CD8-positive, alpha-beta memory T cell (primary cell): ENCODE measurements around the gene KLC3. TPM values are rescaled to one million over a fixed set of nuclear protein-coding genes. Genes with fewer than 3 reads are reported as not detected.

Experiments
- CTCF ChIA-PET: fragments of 350-600 bp; sonication (Branson Sonifier 250); formaldehyde crosslinking; loops from one replicate; lab custom pipeline; 2021; ENCODE audit warnings: antibody characterized with exemption; lab: Charles Lee
- POLR2A ChIA-PET: fragments of 350-600 bp; sonication (Branson Sonifier 250); formaldehyde crosslinking; loops from one replicate; lab custom pipeline; 2021; ENCODE audit warnings: antibody characterized with exemption; lab: Charles Lee
- DNase-seq, 5 donors: peaks; one replicate each; pipeline versions ENCODE4 v3.0.0 to v3.0.0-alpha.2; 2020 to 2022; ENCODE audit warnings: mixed read lengths in 1 of 5
- H3K27ac ChIP-seq: one replicate; pipeline ENCODE4 v1.7.0; 2013; ENCODE audit warnings: low read depth, mild to moderate bottlenecking, low read length, moderate library complexity
- H3K27me3 ChIP-seq: 2 replicates; pipeline ENCODE4 v1.7.0; 2013; ENCODE audit warnings: low read length, mild to moderate bottlenecking; ENCODE audit not compliant: insufficient read depth, poor library complexity, severe bottlenecking
- H3K36me3 ChIP-seq: 2 replicates; pipeline ENCODE4 v1.7.0; 2013; ENCODE audit warnings: mild to moderate bottlenecking, low read length, moderate library complexity; ENCODE audit not compliant: insufficient read depth
- H3K4me1 ChIP-seq: 2 replicates; pipeline ENCODE4 v1.7.0; 2013; ENCODE audit warnings: mild to moderate bottlenecking, low read length, moderate library complexity; ENCODE audit not compliant: insufficient read depth
- H3K4me3 ChIP-seq: 2 replicates; pipeline ENCODE4 v1.7.0; 2013; ENCODE audit warnings: mild to moderate bottlenecking, low read length
- H3K9me3 ChIP-seq: 2 replicates; pipeline ENCODE4 v1.7.0; 2013; ENCODE audit warnings: mild to moderate bottlenecking, low read length
- H3K27ac Mint-ChIP-seq, 8 donors: one replicate each; pipeline ENCODE4 v1.8.0; 2020 to 2021; ENCODE audit warnings: mixed read lengths in 8 of 8, mild to moderate bottlenecking in 6 of 8, inconsistent platforms in 3 of 8, moderate library complexity in 3 of 8
- H3K27me3 Mint-ChIP-seq, 2 donors: one replicate each; pipeline ENCODE4 v1.8.0; 2020 to 2021; ENCODE audit warnings: mixed read lengths in 2 of 2, mild to moderate bottlenecking in 1 of 2, moderate library complexity in 1 of 2
- H3K36me3 Mint-ChIP-seq, 3 donors: one replicate each; pipeline ENCODE4 v1.8.0; 2020 to 2021; ENCODE audit warnings: mixed read lengths in 3 of 3, inconsistent platforms in 1 of 3, mild to moderate bottlenecking in 1 of 3
- H3K4me1 Mint-ChIP-seq, 3 donors: one replicate each; pipeline ENCODE4 v1.8.0; 2020 to 2021; ENCODE audit warnings: mixed read lengths in 3 of 3, inconsistent platforms in 1 of 3, mild to moderate bottlenecking in 1 of 3
- H3K4me3 Mint-ChIP-seq, 7 donors: one replicate each; pipeline ENCODE4 v1.8.0; 2020 to 2021; ENCODE audit warnings: mixed read lengths in 7 of 7, mild to moderate bottlenecking in 6 of 7, moderate library complexity in 4 of 7, inconsistent platforms in 2 of 7
- H3K9me3 Mint-ChIP-seq, 5 donors: one replicate each; pipeline ENCODE4 v1.8.0; 2020 to 2022; ENCODE audit warnings: mixed read lengths in 5 of 5, mild to moderate bottlenecking in 3 of 5, moderate library complexity in 2 of 5, inconsistent platforms in 1 of 5
- polyA plus RNA-seq: library from polyadenylated mRNA; unstranded; fragments of 300-500 nt; fragmentation: Illumina TruSeq; gene quantifications from one replicate; pipeline ENCODE4 v1.2.3, GENCODE V29; 2021
- total RNA-seq, 2 experiments: library from RNA; stranded (reverse); gene quantifications; one replicate each; pipeline ENCODE4 v1.2.3, GENCODE V29; 2021

Gene KLC3
- total and polyA plus RNA-seq, 3 experiments from 2014 or later, result not detected

GRCh38 chr19:45358213-45358792, 17.8 kb downstream of the KLC3 start:
- Histone ChIP-seq H3K36me3 (no peaks in the 10 kb centered on the region), H3K4me1 (no peaks in the 10 kb centered on the region), H3K4me3 (no peak overlapping the region), H3K9me3 (no peaks in the 10 kb centered on the region), H3K27ac (no peak overlapping the region), H3K27me3 (no peaks in the 10 kb centered on the region)
- Mint-ChIP-seq H3K27me3 (no peaks in the 10 kb centered on the region), H3K36me3 (peaks cover 4 to 65% (median 9%) of the 10 kb centered on the region in 3 donors), H3K4me1 (peaks cover 0 to 6% (median 0%) of the 10 kb centered on the region in 3 donors), H3K9me3 (no peaks in the 10 kb centered on the region), H3K4me3 (no peak overlapping the region), H3K27ac (no peak overlapping the region)
- DNase-seq, result no peak
- ChIA-PET POLR2A (no interaction called here), CTCF (no interaction called here)

DNA sequence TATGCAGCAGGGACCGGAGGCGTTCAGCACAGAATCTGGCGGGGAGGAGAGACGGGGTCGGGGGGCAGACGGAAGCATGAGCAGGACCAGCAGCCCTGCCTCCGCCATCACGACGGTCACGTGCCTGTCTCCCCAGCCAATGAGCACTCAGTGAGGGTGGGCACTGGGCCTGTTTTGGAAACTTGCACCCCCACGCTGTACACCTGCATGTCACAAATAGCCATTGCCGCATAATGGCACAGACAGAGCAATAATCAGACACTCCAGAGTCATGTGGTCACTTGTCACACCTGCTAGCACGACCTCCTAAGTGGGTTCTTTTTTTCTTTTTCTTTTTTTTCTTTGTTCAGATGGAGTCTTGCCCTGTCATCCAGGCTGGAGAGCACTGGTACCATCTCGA, 21.1 kb downstream of the KLC3 start:
- ChIA-PET POLR2A (no interaction called here), CTCF (no interaction called here)
- no peaks in the 10 kb centered on the region for H3K27me3 Mint-ChIP-seq
- H3K36me3 Mint-ChIP-seq, result peaks cover 4 to 48% (median 6%) of the 10 kb centered on the region in 3 donors
- peak overlapping the region in 1 of 8 donors; percentile 24 for H3K27ac Mint-ChIP-seq
- no peaks in the 10 kb centered on the region for H3K36me3 ChIP-seq
- no peak for DNase-seq
- H3K27ac ChIP-seq, result no peak overlapping the region
- H3K9me3 Mint-ChIP-seq, result no peaks in the 10 kb centered on the region
- no peaks in the 10 kb centered on the region for H3K9me3 ChIP-seq
- no peak overlapping the region for H3K4me3 ChIP-seq
- no peaks in the 10 kb centered on the region for H3K4me1 Mint-ChIP-seq
- no peaks in the 10 kb centered on the region for H3K27me3 ChIP-seq
- H3K4me3 Mint-ChIP-seq, result no peak overlapping the region
- H3K4me1 ChIP-seq, result no peaks in the 10 kb centered on the region

DNA sequence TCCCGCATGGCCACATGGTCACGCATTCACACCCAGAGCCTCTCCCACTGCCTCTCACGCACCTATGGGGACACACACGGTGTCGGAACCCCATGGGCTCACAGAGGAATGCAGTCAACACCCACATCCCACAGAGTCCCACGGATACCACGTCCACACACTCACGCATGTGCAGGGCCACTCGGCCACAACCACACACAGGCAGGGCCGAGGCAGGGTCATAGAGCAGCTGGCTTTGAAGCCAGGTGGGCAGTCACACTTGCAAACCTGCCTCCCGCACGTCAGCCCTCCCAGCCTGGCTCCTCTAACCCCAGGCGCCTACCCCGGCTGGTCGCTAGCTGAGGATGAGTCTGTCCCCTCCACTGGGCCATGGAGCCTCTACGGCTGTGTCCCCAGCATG, 21.7 kb downstream of the KLC3 start:
- Mint-ChIP-seq H3K4me3 (no peak overlapping the region), H3K36me3 (peaks cover 4 to 42% (median 6%) of the 10 kb centered on the region in 3 donors), H3K9me3 (no peaks in the 10 kb centered on the region), H3K27ac (no peak overlapping the region), H3K27me3 (no peaks in the 10 kb centered on the region), H3K4me1 (no peaks in the 10 kb centered on the region)
- no peak for DNase-seq
- no peaks in the 10 kb centered on the region for H3K9me3 ChIP-seq
- H3K4me1 ChIP-seq, result no peaks in the 10 kb centered on the region
- no peak overlapping the region for H3K27ac ChIP-seq
- POLR2A ChIA-PET, result no interaction called here
- no peaks in the 10 kb centered on the region for H3K27me3 ChIP-seq
- CTCF ChIA-PET, result no interaction called here
- H3K4me3 ChIP-seq, result no peak overlapping the region
- H3K36me3 ChIP-seq, result no peaks in the 10 kb centered on the region

- DNase-seq, result no peak
- H3K4me1 ChIP-seq, result no peaks in the 10 kb centered on the region
- H3K4me3 ChIP-seq, result no peak overlapping the region
- POLR2A ChIA-PET, result no interaction called here
- CTCF ChIA-PET, result no interaction called here
- Mint-ChIP-seq H3K4me1 (peaks cover 3 to 8% (median 7%) of the 10 kb centered on the region in 3 donors), H3K4me3 (no peak overlapping the region), H3K27ac (no peak overlapping the region), H3K27me3 (no peaks in the 10 kb centered on the region), H3K36me3 (peaks cover 4 to 29% (median 6%) of the 10 kb centered on the region in 3 donors), H3K9me3 (no peaks in the 10 kb centered on the region)
- H3K9me3 ChIP-seq, result no peaks in the 10 kb centered on the region
- H3K27ac ChIP-seq, result no peak overlapping the region
- H3K27me3 ChIP-seq, result no peaks in the 10 kb centered on the region
- H3K36me3 ChIP-seq, result no peaks in the 10 kb centered on the region
These were observed 23.4 kb downstream of the KLC3 start for GRCh38 chr19:45363861-45364459.

DNA sequence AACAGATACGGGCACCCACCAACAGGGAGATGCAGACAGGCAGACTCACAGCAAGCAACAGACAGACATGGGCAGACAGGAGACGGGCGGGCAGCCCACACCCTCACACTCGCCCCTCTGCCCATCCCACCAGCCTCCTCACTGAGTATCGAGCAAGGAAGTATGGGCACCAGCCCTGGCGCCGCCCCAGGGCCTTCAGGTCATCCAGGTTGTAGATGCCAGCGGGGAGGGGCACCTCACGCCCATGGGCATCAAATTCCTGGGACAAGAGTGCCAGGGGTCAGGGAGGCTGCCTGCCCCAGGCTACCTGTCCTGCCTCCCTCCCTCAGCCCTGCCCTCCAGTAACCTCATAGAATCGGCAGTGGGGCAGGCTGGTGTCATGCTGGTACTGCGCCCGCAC, 24.1 kb downstream of the KLC3 start:
- H3K36me3 Mint-ChIP-seq, result peaks cover 4 to 22% (median 6%) of the 10 kb centered on the region in 3 donors
- CTCF ChIA-PET, result no interaction called here
- no peaks in the 10 kb centered on the region for H3K9me3 Mint-ChIP-seq
- H3K4me1 Mint-ChIP-seq, result peaks cover 5 to 12% (median 8%) of the 10 kb centered on the region in 3 donors
- H3K27me3 Mint-ChIP-seq, result no peaks in the 10 kb centered on the region
- POLR2A ChIA-PET, result no interaction called here
- peaks cover 2% of the 10 kb centered on the region for H3K4me1 ChIP-seq
- H3K4me3 Mint-ChIP-seq, result no peak overlapping the region
- no peak overlapping the region for H3K27ac ChIP-seq
- H3K36me3 ChIP-seq, result no peaks in the 10 kb centered on the region
- H3K9me3 ChIP-seq, result no peaks in the 10 kb centered on the region
- H3K4me3 ChIP-seq, result no peak overlapping the region
- DNase-seq, result no peak
- H3K27ac Mint-ChIP-seq, result no peak overlapping the region
- no peaks in the 10 kb centered on the region for H3K27me3 ChIP-seq

DNA sequence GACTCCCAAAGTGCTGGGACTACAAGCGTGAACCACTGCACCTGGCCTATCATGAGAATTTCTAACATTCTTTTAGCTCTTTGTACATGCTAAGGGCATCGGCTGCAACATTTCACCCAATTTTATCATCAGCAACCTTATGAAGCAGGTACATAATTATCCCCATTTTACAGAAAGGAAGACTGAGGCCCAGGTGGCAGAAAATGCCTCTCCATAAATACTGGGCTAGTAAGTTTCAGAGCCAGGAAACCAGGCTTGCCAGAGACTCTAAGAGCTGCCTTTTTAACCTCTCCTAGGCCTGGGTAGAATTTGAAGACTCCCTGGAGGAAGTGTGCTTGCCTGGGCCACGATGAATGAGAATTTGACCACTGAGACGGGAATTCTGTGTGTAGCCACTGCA, 27.6 kb downstream of the KLC3 start:
- Histone ChIP-seq H3K4me3 (no peak overlapping the region), H3K27me3 (no peaks in the 10 kb centered on the region), H3K36me3 (no peaks in the 10 kb centered on the region), H3K9me3 (no peaks in the 10 kb centered on the region), H3K4me1 (peaks cover 5% of the 10 kb centered on the region), H3K27ac (no peak overlapping the region)
- peaks cover 0 to 1% of the 10 kb centered on the region in 2 donors for H3K27me3 Mint-ChIP-seq
- DNase-seq, result no peak
- POLR2A ChIA-PET, result no interaction called here
- H3K4me3 Mint-ChIP-seq, result peak overlapping the region in 6 of 7 donors; percentile 21 to 57 (median 42)
- H3K36me3 Mint-ChIP-seq, result peaks cover 0 to 6% (median 2%) of the 10 kb centered on the region in 3 donors
- H3K4me1 Mint-ChIP-seq, result peaks cover 10 to 22% (median 14%) of the 10 kb centered on the region in 3 donors
- H3K9me3 Mint-ChIP-seq, result no peaks in the 10 kb centered on the region
- H3K27ac Mint-ChIP-seq, result peak overlapping the region in 1 of 8 donors; percentile 29
- CTCF ChIA-PET, result interaction anchor here (1.2 kb wide), 1 partner anchor 29 kb away, joined by 3 read pairs; no protein-coding TSS in a partner anchor

GRCh38 chr19:45368737-45369340, 28.3 kb downstream of the KLC3 start:
- ChIA-PET POLR2A (no interaction called here), CTCF (interaction anchor here (1.2 kb wide), 1 partner anchor 30 kb away, joined by 3 read pairs; no protein-coding TSS in a partner anchor)
- H3K4me1 ChIP-seq, result peaks cover 5% of the 10 kb centered on the region

More at GRCh38 chr19:45368737-45369340, 28.3 kb downstream of the KLC3 start:
- no peaks in the 10 kb centered on the region for H3K27me3 ChIP-seq
- no peak overlapping the region for H3K27ac Mint-ChIP-seq
- H3K4me3 ChIP-seq, result no peak overlapping the region
- peaks cover 10 to 22% (median 14%) of the 10 kb centered on the region in 3 donors for H3K4me1 Mint-ChIP-seq
- peak overlapping the region; percentile 57 to 93 (median 66) for H3K4me3 Mint-ChIP-seq
- H3K9me3 Mint-ChIP-seq, result no peaks in the 10 kb centered on the region
- no peak for DNase-seq
- no peaks in the 10 kb centered on the region for H3K9me3 ChIP-seq
- H3K36me3 ChIP-seq, result no peaks in the 10 kb centered on the region
- no peak overlapping the region for H3K27ac ChIP-seq
- peaks cover 0 to 1% of the 10 kb centered on the region in 2 donors for H3K27me3 Mint-ChIP-seq
- peaks cover 0 to 6% (median 2%) of the 10 kb centered on the region in 3 donors for H3K36me3 Mint-ChIP-seq
